VCaP (cell line): Measurements from ENCODE around the gene POU2F3.

Experiments
- H3K27ac ChIP-seq: fragments of 450-650 bp; 2 replicates; pipeline ENCODE4 v1.5.1; 2017
- CTCF ChIP-seq: fragments of 450-650 bp; conservative IDR thresholded peaks from 2 replicates; pipeline ENCODE4 v1.5.1; 2017; ENCODE audit warnings: mild to moderate bottlenecking, moderate library complexity

Gene POU2F3

DNA sequence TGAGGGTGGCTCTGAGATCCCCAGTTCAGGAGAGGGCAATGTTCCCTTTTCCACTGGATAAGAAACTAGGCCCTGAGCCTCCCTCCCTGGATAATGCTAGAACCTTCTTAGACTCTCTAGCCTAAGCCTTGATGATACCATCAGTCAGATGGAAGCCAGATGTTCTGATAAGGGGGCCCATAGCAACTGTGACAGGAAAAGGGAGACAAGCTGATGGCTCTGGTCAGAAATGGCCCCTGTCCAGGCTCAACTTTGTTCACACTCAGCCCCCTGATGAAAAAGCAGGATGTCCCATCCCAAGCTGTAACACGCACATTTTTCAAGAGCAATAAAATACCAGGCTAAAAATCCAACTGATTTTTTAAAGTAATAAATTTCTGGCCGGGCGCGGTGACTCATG, 36.3 kb upstream of the POU2F3 start:
- no peak for TF ChIP-seq CTCF
- H3K27ac ChIP-seq = no peak overlapping the region

GRCh38 chr11:120205596-120206161, 34.3 kb upstream of the POU2F3 start:
- no peak for TF ChIP-seq CTCF

GRCh38 chr11:120207512-120207911, 32.4 kb upstream of the POU2F3 start:
- no peak overlapping the region for H3K27ac ChIP-seq
- TF ChIP-seq CTCF = no peak

More at GRCh38 chr11:120205596-120206161, 34.3 kb upstream of the POU2F3 start:
- no peak overlapping the region for H3K27ac ChIP-seq

DNA sequence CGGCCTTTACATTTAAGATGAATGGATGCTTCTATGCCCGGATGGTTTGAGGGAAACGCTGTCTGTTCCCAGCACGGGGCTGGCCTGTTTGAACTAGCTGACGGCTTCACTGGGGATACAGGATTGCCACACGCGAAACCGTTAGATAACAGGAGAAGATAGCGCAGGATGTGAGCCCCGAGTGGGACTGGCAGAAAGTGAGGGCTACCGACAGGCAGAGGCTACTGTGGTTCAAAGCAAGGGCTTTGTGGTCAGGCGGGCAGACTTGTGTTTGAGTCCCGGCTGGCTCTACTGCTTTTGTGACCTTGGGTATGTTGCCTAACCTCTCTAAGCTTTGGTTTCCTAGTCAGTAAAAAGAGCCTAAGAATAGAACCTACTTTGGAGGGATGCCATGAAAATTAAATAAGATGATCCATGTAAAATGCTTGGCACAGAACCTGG, 31.9 kb upstream of the POU2F3 start:
- H3K27ac ChIP-seq = no peak overlapping the region

GRCh38 chr11:120208777-120209176, 31.2 kb upstream of the POU2F3 start:
- TF ChIP-seq CTCF = no peak
- H3K27ac ChIP-seq = no peak overlapping the region

More for the DNA sequence above, 31.9 kb upstream of the POU2F3 start:
- no peak for TF ChIP-seq CTCF

- TF ChIP-seq CTCF = no peak
- H3K27ac ChIP-seq = peak overlapping the region; percentile 79; the same call in 1 of the 2 replicates
Observed at GRCh38 chr11:120209746-120210625, 30.0 kb upstream of the POU2F3 start.
